Vagina (tissue), 2 donors: ENCODE data around the gene JPH2.

Experiments
- POLR2A ChIP-seq, 2 donors: fragments of 450-650 bp; IDR thresholded peaks; one replicate each; pipeline ENCODE4 v1.6.1; 2017; ENCODE audit warnings: antibody characterized with exemption in 2 of 2, mild to moderate bottlenecking in 2 of 2, moderate library complexity in 2 of 2
- POLR2AphosphoS5 ChIP-seq, 2 donors: sonication (generic); formaldehyde crosslinking; IDR thresholded peaks; one replicate each; pipeline ENCODE4 v1.9.0; 2017; ENCODE audit warnings: antibody characterized with exemption in 2 of 2, mild to moderate bottlenecking in 2 of 2, low read depth in 1 of 2; ENCODE audit not compliant: insufficient read depth in 1 of 2
- TF ChIP-seq, protein P1 (sequence below), 3 experiments: fragments of 450-650 bp in 2 of 3; fragments of 200-600 bp in 1 of 3; sonication (generic) in 1 of 3; IDR thresholded peaks; one replicate each; pipeline ENCODE4 v1.5.1; 2017 to 2019; ENCODE audit warnings: antibody characterized with exemption in 3 of 3, mild to moderate bottlenecking in 2 of 3, moderate library complexity in 2 of 3

DNA sequence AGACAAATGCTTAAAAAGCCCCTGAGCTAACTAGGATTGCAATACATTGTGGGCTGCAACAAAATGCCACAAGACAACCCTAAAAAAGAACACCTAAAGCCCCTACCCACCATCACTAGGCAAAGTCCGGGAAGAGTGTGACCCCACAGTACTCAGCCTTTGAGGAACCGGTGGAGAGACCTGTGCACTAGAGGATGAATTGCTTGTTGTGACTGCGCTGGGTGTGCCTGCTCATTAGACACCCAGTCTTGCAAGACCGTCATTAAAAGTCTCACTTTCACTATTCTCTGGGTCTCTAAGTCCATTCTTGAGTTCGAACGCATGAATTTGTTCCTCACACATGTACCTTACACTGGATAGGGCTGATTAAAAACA, 88.7 kb downstream of the JPH2 start:
- TF ChIP-seq, protein P1, sequence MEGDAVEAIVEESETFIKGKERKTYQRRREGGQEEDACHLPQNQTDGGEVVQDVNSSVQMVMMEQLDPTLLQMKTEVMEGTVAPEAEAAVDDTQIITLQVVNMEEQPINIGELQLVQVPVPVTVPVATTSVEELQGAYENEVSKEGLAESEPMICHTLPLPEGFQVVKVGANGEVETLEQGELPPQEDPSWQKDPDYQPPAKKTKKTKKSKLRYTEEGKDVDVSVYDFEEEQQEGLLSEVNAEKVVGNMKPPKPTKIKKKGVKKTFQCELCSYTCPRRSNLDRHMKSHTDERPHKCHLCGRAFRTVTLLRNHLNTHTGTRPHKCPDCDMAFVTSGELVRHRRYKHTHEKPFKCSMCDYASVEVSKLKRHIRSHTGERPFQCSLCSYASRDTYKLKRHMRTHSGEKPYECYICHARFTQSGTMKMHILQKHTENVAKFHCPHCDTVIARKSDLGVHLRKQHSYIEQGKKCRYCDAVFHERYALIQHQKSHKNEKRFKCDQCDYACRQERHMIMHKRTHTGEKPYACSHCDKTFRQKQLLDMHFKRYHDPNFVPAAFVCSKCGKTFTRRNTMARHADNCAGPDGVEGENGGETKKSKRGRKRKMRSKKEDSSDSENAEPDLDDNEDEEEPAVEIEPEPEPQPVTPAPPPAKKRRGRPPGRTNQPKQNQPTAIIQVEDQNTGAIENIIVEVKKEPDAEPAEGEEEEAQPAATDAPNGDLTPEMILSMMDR (IDR thresholded peaks at IDR 0.05), result no peak
- no peak for TF ChIP-seq POLR2A (IDR thresholded peaks at IDR 0.05)
- TF ChIP-seq POLR2AphosphoS5 (IDR thresholded peaks at IDR 0.05; ENCODE audit: insufficient read depth in 1 of 2, low read depth in 1 of 2), result no peak
